Hematopoietic multipotent progenitor cell treated with erythropoietin and hydrocortisone succinate and interleukin-3 and kit ligand, for 8 days (in vitro differentiated cells): Measurements from ENCODE around the gene PLCH1.

ENCODE experiments used
- DNase-seq: peaks from one replicate; pipeline ENCODE4 v3.0.0-alpha.2; 2015

The PLCH1 gene

DNA sequence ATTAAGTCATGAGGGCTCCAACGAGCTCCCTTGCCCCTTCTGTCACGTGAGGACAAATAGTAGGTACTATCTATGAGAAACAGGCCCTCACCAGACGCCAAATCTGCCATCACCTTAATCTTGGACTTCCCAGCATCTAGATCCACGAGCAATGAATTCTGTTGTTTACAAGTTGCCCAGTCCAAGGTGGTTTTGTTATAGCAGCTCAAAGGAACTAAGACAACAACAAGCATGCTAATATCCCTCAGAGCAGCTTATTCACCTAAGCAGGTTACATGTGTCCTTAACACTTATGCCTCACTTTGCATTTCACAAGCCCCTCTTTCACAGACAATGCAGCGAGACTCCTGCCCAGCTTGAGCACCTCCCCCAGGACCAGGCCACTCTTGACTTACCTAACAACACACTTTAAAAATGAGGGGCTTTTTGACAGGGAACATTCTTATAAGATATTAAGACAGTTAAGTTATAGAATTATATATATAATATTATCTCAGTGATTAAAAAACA is 219.5 kb downstream of the PLCH1 start:
- no peak for DNase-seq

DNA sequence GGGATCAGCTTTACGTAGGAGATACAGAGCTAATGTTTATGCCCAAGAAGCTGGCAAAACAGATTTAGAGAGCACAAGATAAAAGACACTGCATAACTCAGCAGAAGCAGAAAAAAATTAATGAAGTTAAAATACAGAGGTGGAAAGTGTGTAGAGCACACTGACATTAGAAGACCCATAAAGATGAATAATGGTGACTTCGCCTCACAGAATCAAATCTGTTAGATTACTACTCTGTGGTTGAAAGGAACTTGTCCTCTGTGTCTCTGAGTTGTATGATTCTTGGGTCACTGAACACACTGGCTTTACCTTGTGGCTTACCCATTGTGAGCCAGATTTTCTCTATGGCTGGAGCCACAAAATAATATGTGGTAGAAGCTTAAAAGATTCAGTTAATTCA is 224.4 kb downstream of the PLCH1 start:
- no peak for DNase-seq

DNA sequence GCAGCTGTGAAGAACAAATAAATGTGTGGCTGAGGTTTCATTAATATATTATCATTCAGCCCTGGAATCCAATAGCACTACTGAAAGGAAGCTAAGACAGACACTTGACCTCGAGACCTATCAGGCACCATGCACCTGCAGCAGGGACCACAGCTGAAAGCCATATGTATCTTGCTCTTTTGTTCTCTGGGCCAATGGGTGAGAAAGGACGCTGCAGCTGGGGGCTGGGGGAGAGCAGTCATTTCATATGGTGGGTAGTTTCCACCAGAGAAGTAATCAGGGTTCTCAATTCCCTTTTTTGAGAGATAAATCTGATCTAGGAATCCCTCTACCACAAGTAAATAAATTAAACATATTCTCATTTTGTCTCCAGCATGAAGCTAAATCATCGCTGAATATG is 225.8 kb downstream of the PLCH1 start:
- no peak for DNase-seq

DNA sequence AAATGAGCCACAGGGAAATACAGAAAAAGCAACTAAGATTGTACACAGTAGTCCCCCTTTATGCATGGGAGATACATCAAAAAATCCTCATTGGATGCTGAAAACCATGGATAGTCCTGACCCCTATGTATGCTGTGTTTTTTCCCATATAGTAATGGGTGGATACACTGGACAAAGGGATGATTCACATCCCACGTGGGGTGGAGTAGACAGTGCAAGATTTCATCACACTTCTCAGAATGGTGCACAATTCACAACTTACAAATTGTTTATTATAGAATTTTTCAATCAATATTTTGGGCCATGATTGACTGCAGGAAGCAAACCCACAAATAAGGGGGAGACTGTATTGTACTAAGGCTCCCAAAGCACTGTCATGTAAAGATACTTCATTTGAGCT is 227.0 kb downstream of the PLCH1 start:
- DNase-seq: no peak

DNA sequence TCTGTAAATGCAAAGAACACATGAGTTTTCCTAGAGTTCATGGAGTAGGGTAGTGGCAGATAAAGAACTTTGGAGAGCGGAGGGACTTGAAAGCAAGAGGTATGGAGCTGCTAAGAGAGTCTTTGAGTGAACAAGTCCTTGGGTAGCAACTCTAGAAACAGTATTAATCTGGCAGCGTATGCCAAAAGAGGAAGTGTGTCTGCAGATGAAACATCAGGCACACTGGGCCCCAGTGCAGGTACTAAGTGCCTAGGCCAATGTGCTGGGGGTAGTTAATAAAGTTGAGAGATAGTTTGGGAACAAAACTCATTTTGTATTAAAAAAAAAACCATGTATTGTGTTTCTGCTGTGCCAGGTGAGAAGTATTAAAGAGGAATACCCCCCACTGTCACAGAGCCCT is 228.4 kb downstream of the PLCH1 start:
- DNase-seq: no peak

DNA sequence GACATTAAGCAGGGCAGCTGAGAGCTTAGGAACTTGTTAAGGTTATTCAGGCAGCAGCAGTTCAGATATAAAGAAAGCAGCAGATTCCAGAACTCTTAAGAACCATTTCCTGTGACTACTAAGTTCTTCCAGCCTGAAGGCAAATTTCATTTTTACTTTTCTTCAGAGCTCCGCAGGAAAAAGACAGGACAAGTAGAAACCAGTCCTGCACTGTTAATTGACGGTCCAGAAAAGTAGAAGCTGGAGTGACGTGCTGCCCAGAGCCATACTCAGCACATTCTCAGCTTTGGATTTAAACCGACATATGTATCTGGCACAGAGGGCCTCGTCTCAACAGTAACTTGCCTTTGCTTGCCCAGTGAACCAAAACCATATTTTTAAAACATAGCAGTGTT is 232.0 kb downstream of the PLCH1 start:
- no peak for DNase-seq

DNA sequence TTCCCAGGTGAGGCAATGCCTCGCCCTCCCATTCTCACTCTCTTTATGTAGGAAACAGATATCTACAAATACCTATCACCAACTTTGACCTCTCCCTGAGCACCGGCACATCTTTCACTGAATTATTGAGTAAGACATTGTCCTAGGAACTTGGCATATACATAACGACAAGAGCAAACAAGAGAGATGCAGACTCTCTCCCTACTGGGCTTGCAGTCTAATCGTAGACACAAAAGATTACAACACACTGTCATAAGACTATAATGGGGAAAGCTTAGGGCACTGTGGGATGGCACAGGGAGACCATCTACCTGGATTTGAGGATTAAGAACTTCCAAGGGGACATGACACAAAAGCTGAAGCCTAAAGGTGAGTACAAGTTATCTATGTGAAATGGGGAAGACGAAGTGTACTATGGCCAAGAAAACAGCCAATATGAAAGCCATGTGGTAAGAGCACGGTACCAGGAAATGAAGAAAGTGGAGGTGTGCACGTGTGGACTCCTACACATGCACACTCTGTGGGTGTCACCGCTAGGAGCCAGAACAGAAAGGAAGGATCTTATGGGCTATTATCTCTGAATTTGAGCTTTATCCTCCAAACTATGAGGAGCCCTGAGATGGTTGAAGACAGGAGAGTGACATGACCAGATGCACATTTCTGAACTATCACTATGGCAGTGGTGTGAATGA is 232.6 kb downstream of the PLCH1 start:
- DNase-seq: no peak

DNA sequence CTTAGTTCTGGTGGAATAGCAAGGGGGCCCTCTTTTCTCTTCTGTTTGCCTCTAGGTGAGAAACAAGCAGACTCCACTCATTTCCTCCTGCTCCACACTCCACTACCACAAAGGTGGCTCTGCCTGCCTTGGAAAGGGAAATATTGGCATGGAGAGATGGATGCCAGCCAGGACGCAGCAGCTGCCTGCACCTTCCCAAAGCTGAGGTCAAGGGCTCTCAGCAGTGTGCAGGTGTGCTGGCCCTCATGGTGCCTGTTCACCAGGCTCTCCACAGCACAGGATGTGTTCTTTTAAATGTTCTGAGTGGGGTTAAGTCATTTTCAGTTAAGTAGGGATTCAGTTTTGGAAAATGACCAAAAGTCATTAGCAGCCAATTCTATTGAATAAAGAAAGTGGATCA is 240.2 kb downstream of the PLCH1 start:
- no peak for DNase-seq

DNA sequence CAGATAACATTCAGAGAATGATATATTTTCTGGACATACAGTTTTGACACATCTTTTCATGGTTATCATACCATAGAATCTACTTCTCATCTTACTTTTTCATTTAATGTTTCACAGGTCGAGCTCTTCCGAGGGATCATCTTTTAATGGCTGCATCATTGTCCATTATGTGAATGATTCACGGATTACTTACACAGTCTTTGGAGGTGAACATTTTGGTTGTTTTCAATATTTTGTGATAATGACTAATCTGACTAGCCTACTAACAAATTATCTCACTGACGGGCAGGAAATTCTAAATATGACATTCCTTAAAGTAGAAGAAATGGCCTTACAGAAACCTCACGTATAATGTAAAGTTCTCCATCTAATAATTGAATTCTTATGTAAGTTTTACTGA is 242.2 kb downstream of the PLCH1 start:
- DNase-seq: no peak

DNA sequence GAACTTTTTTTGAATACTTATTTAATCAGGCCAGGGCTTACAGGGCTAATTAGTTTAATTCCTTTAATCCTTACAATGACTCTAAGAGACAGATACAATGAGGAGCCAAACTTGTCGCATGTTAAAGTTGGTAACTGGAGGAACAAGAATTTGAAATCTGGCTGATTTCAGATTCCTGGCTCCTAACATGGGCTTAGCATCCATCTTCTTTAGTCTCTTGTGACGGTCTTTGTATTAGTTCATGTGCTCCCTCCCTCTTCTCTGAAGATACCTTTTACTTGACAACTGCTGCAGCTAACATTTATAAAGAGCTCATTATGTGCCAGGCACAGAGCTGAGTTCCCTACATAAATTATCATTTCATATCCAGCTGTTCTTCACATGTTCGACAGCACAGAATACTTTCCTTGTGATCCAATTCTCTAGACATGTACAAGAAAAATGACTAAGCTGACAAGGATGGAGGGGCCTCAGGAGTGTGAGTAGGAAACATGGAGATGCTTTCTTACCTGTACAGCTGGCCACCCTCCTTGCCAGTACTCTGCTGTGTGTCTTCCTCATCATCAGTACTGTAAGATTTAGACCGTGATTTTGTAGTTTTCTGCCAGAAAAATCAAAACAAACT is 244.6 kb downstream of the PLCH1 start:
- no peak for DNase-seq

DNA sequence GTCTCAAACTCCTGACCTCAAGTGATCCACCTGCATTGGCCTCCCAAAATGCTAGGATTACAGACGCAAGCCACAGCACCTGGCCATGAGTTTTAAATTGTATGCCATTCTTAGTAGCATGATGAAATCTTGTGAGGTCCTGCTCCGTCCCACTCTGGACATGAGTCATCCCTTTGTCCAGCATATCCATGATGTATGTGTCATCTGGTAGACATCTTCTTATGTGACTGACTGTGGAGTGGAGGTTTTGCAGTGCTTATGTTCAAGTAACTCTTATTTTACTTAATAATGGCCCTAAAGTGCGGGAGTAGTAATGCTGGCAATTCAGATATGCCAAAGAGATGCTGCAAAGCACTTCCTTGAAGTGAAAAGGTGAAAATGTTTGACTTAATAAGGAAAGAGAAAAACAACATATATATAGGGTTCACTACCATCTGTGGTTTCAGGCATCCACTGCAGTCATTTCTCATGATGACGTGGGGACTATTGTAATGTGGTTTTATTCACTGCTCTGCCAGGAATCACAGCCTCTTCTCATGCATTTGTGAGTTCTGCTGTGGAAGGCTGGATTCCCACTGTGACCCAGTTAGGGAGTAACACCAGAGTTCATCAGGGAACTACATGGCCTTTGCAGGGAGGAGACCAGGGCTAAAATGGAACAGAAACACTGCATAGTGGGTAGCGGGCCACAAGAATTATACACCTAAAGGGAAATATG is 246.8 kb downstream of the PLCH1 start:
- DNase-seq: no peak

DNA sequence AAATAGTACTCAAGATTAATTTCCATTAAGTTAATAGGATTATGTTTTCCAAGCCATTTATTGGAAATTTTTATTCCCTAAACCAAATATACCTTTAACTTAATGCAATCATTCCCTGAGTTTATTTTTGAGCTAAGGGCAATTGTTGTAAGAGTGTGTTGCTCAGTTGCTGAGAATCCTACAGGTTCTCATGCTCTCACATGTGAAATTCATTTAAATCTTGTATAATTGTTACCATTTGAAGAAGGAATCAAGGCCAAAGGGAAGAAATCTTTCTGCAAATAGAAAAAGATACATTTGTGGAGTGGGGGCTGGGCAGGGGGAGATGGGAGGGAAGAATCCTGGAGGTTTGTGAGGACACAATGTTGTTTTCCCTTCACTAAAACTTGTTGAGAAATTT is 248.7 kb downstream of the PLCH1 start:
- DNase-seq: no peak

DNA sequence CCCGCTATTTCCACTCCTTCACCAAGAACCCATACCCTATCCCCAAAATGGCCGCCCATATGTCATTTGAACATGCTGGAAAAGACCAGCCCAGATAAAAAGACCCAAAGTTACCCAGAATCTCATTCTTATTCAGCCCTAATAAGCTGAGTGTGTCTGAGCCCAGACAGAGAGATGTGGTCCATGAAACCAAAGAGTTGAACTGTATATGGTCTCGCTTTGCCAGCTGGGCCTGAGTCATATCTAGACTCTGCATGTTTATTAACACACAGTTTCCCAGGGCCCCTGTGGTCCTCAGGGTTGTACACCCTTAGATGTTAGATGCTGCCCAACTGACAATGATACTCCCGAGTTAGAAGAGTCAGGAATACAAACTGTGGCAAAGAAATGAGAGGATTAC is 249.5 kb downstream of the PLCH1 start:
- DNase-seq: no peak

DNA sequence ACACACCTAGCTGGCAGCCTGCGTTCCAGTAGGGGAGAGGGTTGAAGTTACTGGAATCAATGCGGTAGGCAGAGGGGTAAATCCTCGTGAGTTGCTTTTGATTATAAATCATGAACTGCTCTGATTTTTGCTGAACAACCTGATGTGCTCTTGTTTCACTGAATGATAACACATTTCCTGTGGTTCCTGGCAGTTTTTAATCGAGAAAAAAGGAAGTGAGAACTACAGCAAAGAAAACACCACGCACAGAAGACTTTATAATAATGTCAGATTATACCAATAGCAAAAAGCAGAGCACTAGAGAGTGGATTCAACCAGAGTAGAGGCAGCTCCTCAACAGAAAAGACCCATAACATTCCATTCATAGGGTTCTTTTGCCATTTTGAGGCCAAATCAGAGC is 250.5 kb downstream of the PLCH1 start:
- no peak for DNase-seq

DNA sequence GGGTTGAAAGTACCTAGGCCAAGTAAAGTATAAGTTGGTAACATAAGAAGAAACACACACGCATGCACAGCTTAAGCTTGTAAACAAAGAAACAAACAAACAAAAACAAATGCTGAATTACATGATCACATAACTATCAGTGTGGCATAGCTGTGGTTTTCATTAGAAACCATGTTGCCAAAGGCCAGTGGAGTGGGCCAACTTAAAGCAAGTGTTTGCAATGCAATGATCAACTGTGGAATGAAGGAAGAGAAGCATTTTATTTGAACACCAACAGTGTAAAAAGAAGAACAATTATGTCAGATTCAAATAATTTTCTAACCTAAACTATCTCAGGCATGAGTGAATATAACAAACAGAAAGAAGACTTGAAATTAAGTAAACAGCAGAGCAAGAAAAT is 252.0 kb downstream of the PLCH1 start:
- DNase-seq: no peak

DNA sequence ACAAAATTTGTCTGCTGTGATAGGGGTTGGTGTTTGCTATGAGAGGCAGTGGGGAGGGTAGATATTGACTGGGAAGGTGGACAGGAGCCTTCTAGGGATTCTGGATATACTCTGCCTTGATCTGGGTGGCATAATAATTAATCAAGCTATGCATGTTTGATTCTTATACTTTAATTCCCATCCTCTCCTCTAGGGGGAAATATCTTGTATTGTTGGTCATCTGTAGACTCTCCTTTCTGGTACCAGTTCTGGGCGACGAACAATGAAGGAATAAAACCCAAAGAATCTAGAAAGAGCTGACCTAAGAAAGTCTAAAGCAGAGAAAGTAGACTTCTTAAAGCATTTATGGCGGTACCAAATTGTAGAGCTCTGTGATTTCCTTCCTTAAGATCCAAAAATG is 253.2 kb downstream of the PLCH1 start:
- no peak for DNase-seq

DNA sequence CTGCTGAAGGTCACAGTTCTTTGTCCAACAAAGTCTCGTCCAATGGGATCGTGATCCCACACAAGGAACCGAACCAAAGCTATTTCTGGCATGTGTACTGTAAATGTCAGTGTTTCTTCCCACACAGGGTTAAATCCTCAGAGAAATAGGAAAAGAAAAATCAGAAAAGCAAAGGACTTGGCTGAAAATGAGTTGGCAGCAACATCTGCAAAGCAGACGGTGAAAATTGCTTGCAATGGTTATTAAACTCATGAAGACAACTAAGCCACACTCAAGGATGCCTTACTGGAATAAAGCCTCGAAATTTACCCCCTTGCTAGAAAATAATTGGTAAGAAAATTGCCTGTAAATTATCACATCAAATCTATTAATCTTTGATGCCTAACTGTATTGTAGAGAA is 256.2 kb downstream of the PLCH1 start:
- DNase-seq: no peak

DNA sequence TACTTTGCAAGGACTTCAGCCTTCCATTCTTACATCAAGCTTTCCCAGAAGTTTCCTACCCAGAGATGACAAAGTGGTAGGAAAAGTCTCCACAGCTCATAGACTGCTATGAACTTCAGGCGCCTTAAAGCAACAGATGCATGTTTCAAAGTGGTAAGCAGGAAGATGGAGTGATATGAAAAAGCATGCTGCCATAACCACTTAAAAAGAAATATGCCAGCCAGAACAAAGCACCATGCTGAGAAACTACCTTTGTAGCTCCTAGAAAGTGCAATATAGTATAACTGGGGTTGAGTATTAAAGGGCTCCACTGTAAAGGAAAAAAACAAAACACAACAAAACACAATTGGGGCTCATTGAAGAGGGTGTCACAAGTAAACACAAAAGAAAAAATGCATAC is 259.0 kb downstream of the PLCH1 start:
- DNase-seq: no peak

DNA sequence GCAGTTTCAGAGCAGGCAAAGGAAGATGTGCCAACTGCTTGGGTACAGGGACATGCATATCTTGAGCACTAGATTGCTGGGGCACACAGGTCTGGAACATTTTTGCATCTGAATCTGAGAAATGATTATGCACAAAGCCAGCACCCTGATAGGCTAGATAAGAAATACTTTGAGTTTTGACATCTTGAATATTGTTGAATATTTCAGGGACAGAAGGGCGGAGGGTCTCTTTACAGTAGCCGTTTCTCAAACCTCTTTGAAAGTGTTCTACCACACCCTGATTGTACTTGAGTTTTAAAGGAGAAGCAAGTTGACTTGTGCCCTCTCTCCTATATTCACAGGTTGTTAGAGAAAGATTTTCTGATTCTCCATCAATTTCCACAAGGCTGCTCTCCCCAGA is 263.3 kb downstream of the PLCH1 start:
- DNase-seq: no peak

DNA sequence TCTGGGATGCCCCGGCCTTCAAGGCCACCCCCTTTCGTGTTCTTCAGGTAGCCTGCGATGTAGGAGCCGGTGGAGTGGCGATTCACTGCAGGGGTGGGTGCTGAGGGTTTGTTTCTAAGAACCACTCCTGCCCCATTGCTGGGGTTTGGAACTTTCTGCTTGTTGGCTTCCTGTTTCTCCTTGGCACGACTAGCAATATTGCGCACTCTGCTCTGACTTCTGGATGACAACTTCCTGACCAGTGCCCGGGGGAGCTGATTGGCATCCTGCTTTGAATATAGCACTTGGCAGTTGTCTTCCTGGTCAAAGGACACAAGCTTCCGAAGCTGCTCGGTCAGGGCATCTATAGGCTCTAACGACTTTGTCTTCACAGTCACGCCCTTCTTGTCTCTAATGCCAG is 263.8 kb downstream of the PLCH1 start:
- no peak for DNase-seq

DNA sequence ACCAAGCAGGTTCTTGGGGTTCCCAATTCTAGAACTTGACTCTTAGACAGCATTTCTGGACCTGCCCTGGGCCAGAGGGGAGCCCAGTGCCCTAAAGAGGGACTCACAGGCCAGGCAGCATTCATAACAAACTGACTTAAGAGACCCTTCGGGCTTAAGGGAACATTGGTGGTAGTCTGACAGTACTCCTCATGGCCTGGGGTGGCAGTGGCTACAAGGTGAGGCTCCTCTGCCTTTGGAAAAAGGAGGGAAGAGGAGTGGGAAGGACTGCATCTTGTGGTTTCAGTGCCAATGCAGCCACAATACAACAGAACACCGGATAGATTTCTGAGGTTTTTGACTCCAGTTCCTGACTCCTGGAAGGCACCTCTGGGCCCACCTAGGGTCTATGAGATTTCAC is 279.2 kb downstream of the PLCH1 start:
- no peak for DNase-seq

DNA sequence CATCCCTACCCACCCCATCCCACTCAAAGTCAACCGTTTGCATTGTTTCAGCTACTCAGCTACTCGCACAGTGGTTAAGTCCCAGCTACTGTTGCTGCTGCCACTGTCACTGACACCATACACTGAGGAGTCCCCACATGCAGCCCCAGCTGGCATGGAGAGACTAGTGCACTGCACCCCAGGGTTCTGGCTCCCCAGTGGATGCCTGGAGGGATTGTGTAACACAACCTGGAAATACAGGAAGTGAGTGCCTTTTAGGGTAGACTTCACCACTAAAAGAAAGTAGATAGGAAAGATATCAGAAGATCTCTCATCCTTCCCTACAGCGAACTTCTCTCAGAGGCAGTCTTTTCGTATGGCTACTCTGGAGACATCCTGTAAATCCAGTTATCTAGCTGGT is 282.2 kb downstream of the PLCH1 start:
- DNase-seq: no peak

DNA sequence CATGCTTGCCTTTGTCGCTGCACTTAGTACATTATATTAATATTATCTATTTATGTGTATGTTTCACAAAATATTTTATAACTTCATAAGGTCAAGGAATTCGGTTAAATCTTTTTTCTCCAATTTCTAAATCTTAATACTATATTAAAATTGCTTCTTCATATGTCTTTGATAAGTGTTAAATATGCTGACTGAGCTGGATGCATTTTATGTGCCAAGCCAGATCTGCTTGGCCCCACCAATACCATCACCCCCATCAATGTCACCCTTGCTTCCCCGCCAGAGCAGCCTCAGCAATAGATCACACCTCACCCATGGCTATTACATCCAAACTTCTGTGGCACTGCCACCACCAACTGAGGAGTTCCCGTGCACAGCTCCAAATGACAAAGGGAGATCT is 287.3 kb downstream of the PLCH1 start:
- DNase-seq: no peak

DNA sequence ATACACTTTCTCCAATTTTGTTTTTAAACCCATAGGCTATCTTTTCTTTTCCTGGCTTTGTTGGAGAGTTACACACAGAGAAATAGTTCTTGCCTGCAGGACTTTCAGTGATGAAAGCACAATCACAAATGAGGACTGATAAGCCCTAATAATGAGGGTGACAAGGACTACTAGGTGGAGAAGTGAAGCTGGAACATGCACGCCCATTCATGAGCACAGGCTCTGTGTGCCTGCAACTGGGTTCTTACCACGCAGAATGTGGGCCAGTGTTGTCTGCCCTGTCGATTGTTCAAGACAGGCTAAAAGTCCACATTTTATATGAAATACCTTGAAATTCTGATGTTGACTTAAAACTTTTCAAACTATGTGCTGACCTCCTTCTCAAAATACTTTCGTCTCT is 289.1 kb downstream of the PLCH1 start:
- no peak for DNase-seq
